ENCODE data around the gene VSTM2L.

- TF ChIP-seq POLR2AphosphoS5 (IDR thresholded peaks at IDR 0.05; ENCODE audit: low read depth, low read length) (no peak), POLR2A (IDR thresholded peaks at IDR 0.05; ENCODE audit: low read depth, low read length) (no peak), TAF1 (IDR thresholded peaks at IDR 0.05; ENCODE audit: borderline replicate concordance, low read depth, low read length) (no peak)
These were observed 80.4 kb downstream of the VSTM2L start for GRCh38 chr20:37983286-37983685.

All from GM12892 (cell line).